ENCODE results near the gene SNX32. TPM values are rescaled to one million over a fixed set of nuclear protein-coding genes. Genes with fewer than 3 reads are reported as not detected.
"Not testable (repeated sequence)": the region's sequence is repeated elsewhere in the genome, so short reads cannot be mapped to it uniquely, and the experiment has no call there.

The SNX32 gene
- total RNA-seq, 1 experiment from 2014 or later: not detected

GRCh38 chr11:65822776-65823528 lies 10.8 kb upstream of the SNX32 start:
- no peak for DNase-seq (ENCODE audit: low spot score)

- no peak for DNase-seq (ENCODE audit: low spot score)
These were observed 6.6 kb upstream of the SNX32 start for GRCh38 chr11:65826984-65827735.

GRCh38 chr11:65829459-65829858 lies 4.3 kb upstream of the SNX32 start:
- DNase-seq (ENCODE audit: low spot score): no peak

GRCh38 chr11:65832231-65832630 lies 1.5 kb upstream of the SNX32 start:
- DNase-seq (ENCODE audit: low spot score): not testable (repeated sequence)

GRCh38 chr11:65834202-65834601 lies 439 bp downstream of the SNX32 start:
- no peak for DNase-seq (ENCODE audit: low spot score)

- no peak for DNase-seq (ENCODE audit: low spot score)
These were observed 8.4 kb downstream of the SNX32 start for GRCh38 chr11:65842144-65842543.

- no peak for DNase-seq (ENCODE audit: low spot score)
These were observed 10.0 kb downstream of the SNX32 start for GRCh38 chr11:65843811-65844210.

GRCh38 chr11:65844231-65844872 lies 10.6 kb downstream of the SNX32 start:
- DNase-seq (ENCODE audit: low spot score): no peak

- no peak for DNase-seq (ENCODE audit: low spot score)
These were observed 14.0 kb downstream of the SNX32 start for GRCh38 chr11:65847746-65848145.

- not testable (repeated sequence) for DNase-seq (ENCODE audit: low spot score)
These were observed 14.9 kb downstream of the SNX32 start for GRCh38 chr11:65848693-65849092.

GRCh38 chr11:65849366-65849765 lies 15.6 kb downstream of the SNX32 start:
- no peak for DNase-seq (ENCODE audit: low spot score)

- DNase-seq (ENCODE audit: low spot score): no peak
These were observed 16.0 kb downstream of the SNX32 start for GRCh38 chr11:65849771-65850216.

- no peak for DNase-seq (ENCODE audit: low spot score)
These were observed 16.7 kb downstream of the SNX32 start for GRCh38 chr11:65850217-65851082.

- DNase-seq (ENCODE audit: low spot score): peak; percentile 70
These were observed 17.4 kb downstream of the SNX32 start for GRCh38 chr11:65851083-65851579.

GRCh38 chr11:65851811-65852507 lies 18.2 kb downstream of the SNX32 start:
- DNase-seq (ENCODE audit: low spot score): peak; percentile 34

- no peak for DNase-seq (ENCODE audit: low spot score)
These were observed 18.9 kb downstream of the SNX32 start for GRCh38 chr11:65852508-65853245.

GRCh38 chr11:65853246-65853979 lies 19.6 kb downstream of the SNX32 start:
- DNase-seq (ENCODE audit: low spot score): no peak

GRCh38 chr11:65854161-65854592 lies 20.4 kb downstream of the SNX32 start:
- peak; percentile 65 for DNase-seq (ENCODE audit: low spot score)
